BE2C (cell line): ENCODE measurements around the gene CUZD1. TPM values are rescaled to one million over a fixed set of nuclear protein-coding genes. Genes with fewer than 3 reads are reported as not detected.

ENCODE experiments used
- DNase-seq: peaks from one replicate; pipeline ENCODE4 v3.0.0-alpha.2; 2020
- H3K27me3 ChIP-seq: fragments of 250-450 bp; sonication (Bioruptor Pico); 2 replicates; pipeline ENCODE4 v1.5.1; 2020; ENCODE audit warnings: mild to moderate bottlenecking
- H3K36me3 ChIP-seq: fragments of 250-450 bp; sonication (Bioruptor Pico); 2 replicates; pipeline ENCODE4 v1.5.1; 2020; ENCODE audit warnings: mild to moderate bottlenecking
- H3K4me1 ChIP-seq: fragments of 250-450 bp; sonication (Bioruptor Pico); 2 replicates; pipeline ENCODE4 v1.5.1; 2020
- H3K4me3 ChIP-seq: 2 replicates; pipeline ENCODE4 v1.5.1; 2011; ENCODE audit warnings: low read depth, low read length
- H3K9me3 ChIP-seq: fragments of 250-450 bp; sonication (Bioruptor Pico); 2 replicates; pipeline ENCODE4 v1.5.1; 2020
- polyA plus RNA-seq: library from polyadenylated mRNA; unstranded; fragments of >200 nt; gene quantifications from one replicate; pipeline ENCODE4 v1.2.1, GENCODE V29; 2012; ENCODE audit warnings: low read depth, missing spikeins; ENCODE audit not compliant: insufficient read length, insufficient read depth
- TF ChIP-seq, protein P1 (sequence below): IDR thresholded peaks from 2 replicates; pipeline ENCODE4 v1.5.1; 2012; ENCODE audit warnings: mild to moderate bottlenecking, low read depth, low read length

The CUZD1 gene, protein sequence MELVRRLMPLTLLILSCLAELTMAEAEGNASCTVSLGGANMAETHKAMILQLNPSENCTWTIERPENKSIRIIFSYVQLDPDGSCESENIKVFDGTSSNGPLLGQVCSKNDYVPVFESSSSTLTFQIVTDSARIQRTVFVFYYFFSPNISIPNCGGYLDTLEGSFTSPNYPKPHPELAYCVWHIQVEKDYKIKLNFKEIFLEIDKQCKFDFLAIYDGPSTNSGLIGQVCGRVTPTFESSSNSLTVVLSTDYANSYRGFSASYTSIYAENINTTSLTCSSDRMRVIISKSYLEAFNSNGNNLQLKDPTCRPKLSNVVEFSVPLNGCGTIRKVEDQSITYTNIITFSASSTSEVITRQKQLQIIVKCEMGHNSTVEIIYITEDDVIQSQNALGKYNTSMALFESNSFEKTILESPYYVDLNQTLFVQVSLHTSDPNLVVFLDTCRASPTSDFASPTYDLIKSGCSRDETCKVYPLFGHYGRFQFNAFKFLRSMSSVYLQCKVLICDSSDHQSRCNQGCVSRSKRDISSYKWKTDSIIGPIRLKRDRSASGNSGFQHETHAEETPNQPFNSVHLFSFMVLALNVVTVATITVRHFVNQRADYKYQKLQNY
- polyA plus RNA-seq: 1.6 TPM

DNA sequence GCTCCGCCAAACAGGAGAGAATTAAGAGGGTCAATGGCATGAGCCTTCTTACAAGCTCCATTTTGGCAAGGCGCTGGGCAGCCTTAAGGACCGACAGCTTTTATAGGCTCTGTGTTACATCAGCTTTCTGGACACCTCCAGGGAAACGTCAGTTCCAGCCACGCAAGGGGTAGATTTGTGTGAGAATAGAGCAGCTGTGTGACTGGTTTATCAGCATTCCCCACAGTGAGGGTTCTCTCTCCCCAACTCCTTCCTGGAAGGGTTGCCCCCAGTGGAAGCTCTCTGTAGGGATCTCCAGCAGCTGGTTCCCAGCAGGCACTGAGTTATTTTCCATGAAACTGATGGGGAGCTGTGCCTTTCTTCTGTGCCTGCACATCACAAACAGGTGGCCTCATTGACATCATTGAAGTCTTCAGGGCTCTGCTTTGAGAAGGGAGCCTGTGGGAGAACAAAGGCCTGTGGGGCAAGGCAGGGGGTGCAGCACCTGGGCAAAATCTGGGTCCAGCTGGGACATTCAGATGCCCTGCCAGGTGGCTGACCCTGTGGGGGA lies at the start of gene CUZD1:
Gene CUZD1, minus strand, starts transcription at position 75 of the 550 bp plus-strand sequence. Its CDS starts 14 bp downstream, at position 61.
- TF ChIP-seq, protein P1, sequence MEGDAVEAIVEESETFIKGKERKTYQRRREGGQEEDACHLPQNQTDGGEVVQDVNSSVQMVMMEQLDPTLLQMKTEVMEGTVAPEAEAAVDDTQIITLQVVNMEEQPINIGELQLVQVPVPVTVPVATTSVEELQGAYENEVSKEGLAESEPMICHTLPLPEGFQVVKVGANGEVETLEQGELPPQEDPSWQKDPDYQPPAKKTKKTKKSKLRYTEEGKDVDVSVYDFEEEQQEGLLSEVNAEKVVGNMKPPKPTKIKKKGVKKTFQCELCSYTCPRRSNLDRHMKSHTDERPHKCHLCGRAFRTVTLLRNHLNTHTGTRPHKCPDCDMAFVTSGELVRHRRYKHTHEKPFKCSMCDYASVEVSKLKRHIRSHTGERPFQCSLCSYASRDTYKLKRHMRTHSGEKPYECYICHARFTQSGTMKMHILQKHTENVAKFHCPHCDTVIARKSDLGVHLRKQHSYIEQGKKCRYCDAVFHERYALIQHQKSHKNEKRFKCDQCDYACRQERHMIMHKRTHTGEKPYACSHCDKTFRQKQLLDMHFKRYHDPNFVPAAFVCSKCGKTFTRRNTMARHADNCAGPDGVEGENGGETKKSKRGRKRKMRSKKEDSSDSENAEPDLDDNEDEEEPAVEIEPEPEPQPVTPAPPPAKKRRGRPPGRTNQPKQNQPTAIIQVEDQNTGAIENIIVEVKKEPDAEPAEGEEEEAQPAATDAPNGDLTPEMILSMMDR: no peak
- H3K4me3 ChIP-seq: no peak within 1 kb of the TSS

DNA sequence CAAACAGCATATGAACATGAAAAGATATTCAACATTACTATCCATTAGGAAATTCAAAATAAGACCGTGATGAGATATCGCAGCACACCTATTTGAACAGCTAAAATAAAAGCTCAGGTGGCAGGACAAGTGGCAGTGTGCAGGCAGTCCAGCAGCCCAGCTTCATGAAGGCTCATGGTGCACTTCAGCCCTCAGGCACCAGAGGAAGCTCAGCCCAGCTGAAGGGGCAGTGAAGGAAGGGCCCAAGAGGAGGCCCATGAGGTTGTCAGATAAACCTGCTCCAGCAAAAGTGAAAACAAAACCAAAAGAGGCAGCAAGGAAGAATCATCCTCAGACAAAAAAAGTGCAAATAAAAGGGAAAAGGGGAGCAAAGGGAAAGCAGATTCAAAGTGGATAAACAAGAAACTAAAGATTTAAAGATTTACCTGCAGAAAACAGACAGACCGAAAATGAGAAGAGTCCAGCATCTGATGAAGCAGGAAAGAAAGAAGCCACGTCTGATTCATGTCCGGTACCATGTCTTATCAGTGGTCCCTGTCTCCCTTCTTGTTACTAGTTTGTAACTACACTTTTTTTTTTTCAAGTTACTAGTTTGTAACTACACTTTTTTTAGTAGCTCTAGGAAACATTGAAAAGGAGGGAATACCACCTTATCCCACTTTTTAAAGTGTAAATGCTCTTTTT lies 48.7 kb upstream of the CUZD1 start:
- TF ChIP-seq, protein P1: no peak
- H3K9me3 ChIP-seq: no peaks in the 10 kb centered on the region
- no peaks in the 10 kb centered on the region for H3K27me3 ChIP-seq
- no peaks in the 10 kb centered on the region for H3K4me1 ChIP-seq
- H3K36me3 ChIP-seq: no peaks in the 10 kb centered on the region
- no peak for DNase-seq
- H3K4me3 ChIP-seq: no peak overlapping the region

More for the DNA sequence above, at the start of gene CUZD1:
- Histone ChIP-seq H3K27me3 (no peaks in the 10 kb centered on the region), H3K36me3 (peaks cover 4% of the 10 kb centered on the region; the same call in 1 of the 2 replicates), H3K4me1 (no peaks in the 10 kb centered on the region), H3K9me3 (no peaks in the 10 kb centered on the region)
- no peak for DNase-seq

DNA sequence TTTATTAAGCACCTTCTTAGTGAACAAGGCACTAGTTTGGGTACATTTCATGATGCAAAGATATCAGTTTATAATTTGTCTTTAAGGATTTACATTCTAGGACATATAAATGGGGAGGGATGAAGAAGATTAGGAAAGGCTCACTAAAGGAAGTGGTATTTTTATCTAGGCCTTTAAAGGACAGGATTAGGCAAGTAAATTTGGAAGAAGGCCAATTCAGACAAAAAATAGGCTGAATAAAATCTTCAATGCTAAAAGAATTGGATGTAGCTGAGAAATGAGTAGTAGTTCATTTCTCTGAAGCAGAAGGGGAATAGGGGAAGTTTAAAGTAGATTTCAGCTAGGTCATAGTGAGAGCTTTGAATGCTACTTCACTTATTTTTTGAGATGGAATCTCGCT lies 38.5 kb upstream of the CUZD1 start:
- Histone ChIP-seq H3K4me1 (peaks cover 7% of the 10 kb centered on the region), H3K4me3 (no peak overlapping the region), H3K36me3 (no peaks in the 10 kb centered on the region), H3K27me3 (no peaks in the 10 kb centered on the region), H3K9me3 (no peaks in the 10 kb centered on the region)
- TF ChIP-seq, protein P1: no peak
- DNase-seq: no peak

DNA sequence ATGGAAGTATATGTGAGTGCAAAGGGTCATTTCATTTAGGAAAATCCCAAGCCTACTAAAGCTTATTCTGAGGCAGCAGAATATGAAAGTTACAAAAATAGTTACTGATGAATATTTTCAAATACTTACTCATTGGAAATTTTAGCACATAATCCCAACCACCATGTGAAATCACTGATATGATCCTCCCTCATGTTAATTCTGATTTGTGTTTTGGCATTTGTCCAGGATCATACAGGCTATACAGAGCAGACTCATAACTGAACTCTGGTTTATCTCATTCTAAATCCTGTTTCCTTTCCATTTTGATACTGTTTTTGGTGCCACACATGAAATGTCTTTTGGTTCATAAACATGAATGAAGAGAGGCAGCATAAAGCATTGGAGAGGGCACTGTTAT lies 37.1 kb upstream of the CUZD1 start:
- peaks cover 7% of the 10 kb centered on the region for H3K4me1 ChIP-seq
- TF ChIP-seq, protein P1: no peak
- no peak for DNase-seq
- no peaks in the 10 kb centered on the region for H3K27me3 ChIP-seq
- no peak overlapping the region for H3K4me3 ChIP-seq
- H3K9me3 ChIP-seq: no peaks in the 10 kb centered on the region
- H3K36me3 ChIP-seq: no peaks in the 10 kb centered on the region

DNA sequence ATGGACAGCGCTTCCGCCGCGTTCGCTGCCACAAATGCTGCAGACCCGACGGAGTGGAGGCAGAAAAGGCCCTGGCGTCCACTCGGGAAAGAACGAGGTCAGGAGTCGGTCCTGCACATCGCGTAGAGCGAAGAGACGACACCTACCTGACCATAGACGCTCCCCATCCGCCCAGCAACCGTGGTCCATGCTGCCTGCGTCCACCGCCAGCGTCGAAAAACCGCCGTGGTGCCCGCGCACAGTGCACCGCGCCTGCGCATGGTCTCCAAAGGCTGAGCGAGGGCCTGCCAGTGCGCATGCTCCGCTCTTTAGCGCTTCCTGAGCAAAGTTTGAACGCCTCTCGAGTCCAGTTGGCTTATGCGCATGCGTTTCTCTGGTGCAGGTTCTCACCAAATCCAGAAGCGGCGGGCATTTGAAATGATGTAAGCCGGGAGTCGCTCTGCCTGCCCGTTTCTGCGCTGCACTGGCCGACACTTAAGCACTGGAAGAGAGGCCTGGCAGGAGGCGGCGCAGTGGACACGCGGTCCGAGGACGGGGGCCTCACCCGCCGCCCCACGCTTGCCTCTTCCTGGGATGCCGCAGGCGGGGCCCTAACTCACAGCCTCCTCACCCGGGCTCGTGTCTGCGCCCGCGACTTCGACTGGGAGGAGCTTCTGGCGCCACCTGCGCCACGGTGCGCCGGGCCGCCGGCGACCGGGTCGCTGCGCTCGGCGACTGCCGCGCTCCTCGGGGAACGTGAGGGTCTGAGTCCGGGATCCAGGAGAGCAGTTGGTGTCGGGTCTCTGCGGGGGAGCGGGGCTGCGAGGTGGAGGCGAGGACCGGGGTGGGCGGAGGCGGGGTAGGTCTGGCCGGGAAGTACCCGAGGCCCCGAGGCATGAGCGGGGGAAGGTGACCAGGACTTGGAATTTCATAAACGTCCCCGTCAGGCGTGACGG lies 33.9 kb upstream of the CUZD1 start, which contains the start of gene FAM24B:
Gene FAM24B, minus strand, starts transcription at position 243 of the 935 bp plus-strand sequence. CDS start 29,066 bp downstream, outside the sequence.
- H3K27me3 ChIP-seq: no peaks in the 10 kb centered on the region
- no peaks in the 10 kb centered on the region for H3K9me3 ChIP-seq
- H3K4me3 ChIP-seq: peak within 1 kb of the TSS; percentile 72
- peak; percentile 96 for DNase-seq
- no peaks in the 10 kb centered on the region for H3K36me3 ChIP-seq
- TF ChIP-seq, protein P1: no peak
- peaks cover 7% of the 10 kb centered on the region for H3K4me1 ChIP-seq
